ENCODE data around the gene GSDMA.
"Not testable (repeated sequence)": the region's sequence is repeated elsewhere in the genome, so short reads cannot be mapped to it uniquely, and the experiment has no call there.

GSDMA gene

GRCh38 chr17:39999067-39999466 is 36.3 kb downstream of the GSDMA start:
- FAIRE-seq, result no peak

- FAIRE-seq, result no peak
These were observed 37.4 kb downstream of the GSDMA start for GRCh38 chr17:40000161-40000560.

GRCh38 chr17:40001335-40001734 is 38.5 kb downstream of the GSDMA start:
- FAIRE-seq, result not testable (repeated sequence)

GRCh38 chr17:40004072-40004471 is 41.3 kb downstream of the GSDMA start:
- FAIRE-seq, result no peak

- FAIRE-seq, result no peak
These were observed 41.9 kb downstream of the GSDMA start for GRCh38 chr17:40004712-40005111.

- FAIRE-seq, result no peak
These were observed 42.7 kb downstream of the GSDMA start for GRCh38 chr17:40005520-40005919.

DNA sequence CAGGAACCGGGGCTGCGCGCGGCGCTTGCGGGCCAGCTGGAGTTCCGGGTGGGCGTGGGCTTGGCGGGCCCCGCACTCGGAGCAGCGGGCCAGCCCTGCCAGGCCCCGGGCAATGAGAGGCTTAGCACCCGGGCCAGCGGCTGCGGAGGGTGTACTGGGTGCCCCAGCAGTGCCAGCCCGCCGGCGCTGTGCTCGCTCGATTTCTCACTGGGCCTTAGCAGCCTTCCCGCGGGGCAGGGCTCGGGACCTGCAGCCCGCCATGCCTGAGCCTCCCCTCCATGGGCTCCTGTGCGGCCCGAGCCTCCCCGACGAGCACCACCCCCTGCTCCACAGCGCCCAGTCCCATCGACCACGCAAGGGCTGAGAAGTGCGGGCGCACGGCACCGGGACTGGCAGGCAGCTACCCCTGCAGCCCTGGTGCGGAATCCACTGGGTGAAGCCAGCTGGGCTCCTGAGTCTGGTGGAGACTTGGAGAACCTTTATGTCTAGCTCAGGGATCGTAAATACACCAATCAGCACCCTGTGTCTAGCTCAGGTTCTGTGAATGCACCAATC is 48.2 kb downstream of the GSDMA start:
- FAIRE-seq, result not testable (repeated sequence)

- not testable (repeated sequence) for FAIRE-seq
These were observed 49.3 kb downstream of the GSDMA start for GRCh38 chr17:40012017-40012647.

DNA sequence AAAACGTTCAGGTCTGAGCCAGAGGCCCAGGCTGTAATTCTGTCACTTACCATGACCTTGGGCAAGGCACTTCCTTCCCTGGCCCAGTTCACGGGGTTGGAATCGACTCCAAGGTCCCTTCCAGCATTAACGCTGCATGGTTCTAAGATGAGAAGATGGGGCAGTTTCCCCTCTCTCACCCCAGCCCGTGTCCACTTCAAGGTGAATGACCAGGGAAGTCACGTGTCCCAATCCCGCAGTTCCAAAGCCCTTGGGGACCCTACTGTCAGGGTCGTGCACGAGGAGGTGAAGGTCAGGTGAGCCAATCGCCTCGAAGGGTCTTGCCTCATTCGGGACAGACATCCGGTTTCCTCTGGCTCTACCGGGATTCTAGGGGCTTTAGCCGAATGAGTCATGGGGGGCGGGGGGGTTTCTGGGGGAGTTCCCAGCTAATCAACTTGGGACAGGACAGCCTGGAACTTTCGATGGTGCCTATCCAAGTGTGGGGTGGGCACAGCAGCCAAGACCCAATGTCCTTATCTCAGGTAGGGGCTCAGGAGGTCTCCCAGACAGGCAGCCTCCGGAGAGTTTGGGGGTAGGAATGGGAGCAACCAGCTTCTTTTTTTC is 51.7 kb downstream of the GSDMA start:
- FAIRE-seq, result no peak

- no peak for FAIRE-seq
These were observed 52.5 kb downstream of the GSDMA start, which contains the start of gene CSF3 for GRCh38 chr17:40015005-40015997. Gene CSF3, plus strand, starts transcription at chr17:40015440. Its CDS starts 35 bp downstream, at chr17:40015475.

DNA sequence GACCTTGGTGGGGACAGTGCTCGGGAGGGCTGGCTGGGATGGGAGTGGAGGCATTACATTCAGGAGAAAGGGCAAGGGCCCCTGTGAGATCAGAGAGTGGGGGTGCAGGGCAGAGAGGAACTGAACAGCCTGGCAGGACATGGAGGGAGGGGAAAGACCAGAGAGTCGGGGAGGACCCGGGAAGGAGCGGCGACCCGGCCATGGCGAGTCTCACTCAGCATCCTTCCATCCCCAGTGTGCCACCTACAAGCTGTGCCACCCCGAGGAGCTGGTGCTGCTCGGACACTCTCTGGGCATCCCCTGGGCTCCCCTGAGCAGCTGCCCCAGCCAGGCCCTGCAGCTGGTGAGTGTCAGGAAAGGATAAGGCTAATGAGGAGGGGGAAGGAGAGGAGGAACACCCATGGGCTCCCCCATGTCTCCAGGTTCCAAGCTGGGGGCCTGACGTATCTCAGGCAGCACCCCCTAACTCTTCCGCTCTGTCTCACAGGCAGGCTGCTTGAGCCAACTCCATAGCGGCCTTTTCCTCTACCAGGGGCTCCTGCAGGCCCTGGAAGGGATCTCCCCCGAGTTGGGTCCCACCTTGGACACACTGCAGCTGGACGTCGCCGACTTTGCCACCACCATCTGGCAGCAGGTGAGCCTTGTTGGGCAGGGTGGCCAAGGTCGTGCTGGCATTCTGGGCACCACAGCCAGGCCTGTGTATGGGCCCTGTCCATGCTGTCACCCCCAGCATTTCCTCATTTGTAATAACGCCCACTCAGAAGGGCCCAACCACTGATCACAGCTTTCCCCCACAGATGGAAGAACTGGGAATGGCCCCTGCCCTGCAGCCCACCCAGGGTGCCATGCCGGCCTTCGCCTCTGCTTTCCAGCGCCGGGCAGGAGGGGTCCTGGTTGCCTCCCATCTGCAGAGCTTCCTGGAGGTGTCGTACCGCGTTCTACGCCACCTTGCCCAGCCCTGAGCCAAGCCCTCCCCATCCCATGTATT is 53.5 kb downstream of the GSDMA start:
- FAIRE-seq, result no peak

- no peak for FAIRE-seq
These were observed 54.7 kb downstream of the GSDMA start for GRCh38 chr17:40017422-40018080.

GRCh38 chr17:40018211-40019121 is 55.7 kb downstream of the GSDMA start:
- no peak for FAIRE-seq

DNA sequence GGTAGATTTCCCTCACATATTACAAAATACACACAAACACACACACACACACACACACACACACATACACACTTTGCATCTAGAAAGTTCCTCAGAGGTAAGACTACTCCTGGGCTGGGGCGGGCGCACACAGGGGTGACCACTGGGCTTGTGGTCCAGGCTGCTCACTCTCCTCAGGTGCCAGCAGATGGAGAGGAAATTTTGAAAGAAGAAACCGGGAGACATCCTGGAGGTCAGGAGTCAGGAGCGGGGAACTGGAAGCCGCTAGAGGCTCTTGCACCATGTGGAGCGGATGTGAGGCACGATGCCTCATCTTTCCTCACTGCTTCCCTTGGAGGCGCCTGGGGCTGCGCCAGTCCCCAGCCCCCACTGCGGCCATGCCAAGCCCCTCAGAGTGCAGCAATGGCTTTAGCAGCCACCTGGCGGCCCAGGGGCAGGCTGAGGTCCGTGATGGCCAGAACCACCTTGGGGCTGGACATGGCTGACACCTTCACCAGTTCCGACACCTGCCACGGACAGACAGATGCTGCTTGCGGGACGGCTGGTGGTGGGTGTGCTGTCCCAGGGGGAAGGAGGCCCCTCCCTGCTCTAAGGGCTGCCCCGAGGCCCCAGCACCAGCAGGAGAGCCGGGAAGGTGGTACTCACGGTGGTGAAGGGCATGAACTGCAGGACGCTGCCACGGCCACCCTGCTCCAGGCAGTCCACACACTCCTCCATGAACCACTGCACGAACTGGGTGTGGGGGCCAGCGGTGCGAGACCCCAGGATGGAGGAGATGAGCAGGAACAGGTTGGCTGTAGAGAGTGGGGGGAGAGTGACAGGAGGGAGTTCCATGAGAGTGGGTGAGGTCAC is 56.6 kb downstream of the GSDMA start:
- FAIRE-seq, result no peak

DNA sequence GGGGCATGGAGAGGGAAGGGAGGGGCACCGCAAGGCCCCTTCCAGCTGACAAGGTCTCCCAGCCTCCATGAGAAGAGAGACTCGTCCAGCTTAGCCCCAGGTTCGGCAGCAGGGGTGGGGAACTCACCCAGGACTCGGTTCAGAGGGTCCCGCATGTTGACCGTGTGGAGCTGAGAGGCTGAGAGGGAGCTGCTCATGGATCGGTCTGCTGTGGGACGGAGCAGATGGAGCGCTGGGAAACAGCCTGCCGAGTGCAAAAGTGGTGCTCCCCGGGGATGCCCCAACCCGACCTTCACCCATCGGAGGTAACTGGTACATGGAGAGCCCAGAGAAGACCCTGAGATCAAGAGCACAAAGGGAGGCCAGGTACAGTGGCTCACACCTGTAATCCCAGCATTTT is 57.3 kb downstream of the GSDMA start:
- no peak for FAIRE-seq

DNA sequence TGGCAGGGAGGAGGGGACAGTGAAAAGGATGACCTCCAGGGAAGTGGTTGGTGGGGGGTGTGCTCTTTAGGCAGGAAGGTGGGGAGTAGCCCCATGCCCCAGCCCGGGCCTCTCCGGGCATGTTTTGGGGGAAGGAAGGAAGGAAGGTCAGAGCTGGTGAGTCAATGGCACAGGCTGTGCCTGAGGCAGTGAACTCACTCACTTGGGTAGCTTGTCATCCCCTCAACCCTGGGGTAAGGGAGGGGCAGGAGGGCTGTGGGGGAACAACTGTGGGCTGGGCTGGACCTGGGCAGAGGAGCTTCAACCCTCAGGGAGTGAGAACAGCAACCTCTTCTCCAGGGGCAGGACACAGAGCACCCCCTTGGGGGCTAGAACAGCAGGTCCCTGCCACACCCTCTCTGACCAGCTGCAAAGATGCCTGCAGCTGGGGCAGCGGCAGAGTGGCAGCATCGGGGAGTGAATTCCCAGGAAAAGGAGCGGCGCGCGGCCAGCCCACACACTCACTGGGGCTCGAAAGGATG is 58.7 kb downstream of the GSDMA start:
- no peak for FAIRE-seq

- no peak for FAIRE-seq
These were observed 59.7 kb downstream of the GSDMA start for GRCh38 chr17:40022497-40022896.

GRCh38 chr17:40022961-40023541 is 60.2 kb downstream of the GSDMA start:
- no peak for FAIRE-seq

Data from colon (tissue), 2 donors.